Liver (tissue), 3 donors: Measurements from ENCODE around the gene EFR3B.

Experiments
- FOXA1 ChIP-seq: IDR thresholded peaks from 2 replicates; pipeline ENCODE4 v1.6.1; 2016; ENCODE audit warnings: antibody characterized with exemption
- FOXA2 ChIP-seq: IDR thresholded peaks from 2 replicates; pipeline ENCODE4 v1.6.1; 2016; ENCODE audit warnings: antibody characterized with exemption
- GABPA ChIP-seq, 2 donors: IDR thresholded peaks in 1 of 2; conservative IDR thresholded peaks in 1 of 2; 2 replicates each; pipeline ENCODE4 v1.6.1; 2016; ENCODE audit warnings: antibody characterized with exemption in 2 of 2, mild to moderate bottlenecking in 1 of 2, moderate library complexity in 1 of 2
- HNF4G ChIP-seq: IDR thresholded peaks from 2 replicates; pipeline ENCODE4 v1.6.1; 2016; ENCODE audit warnings: antibody characterized with exemption
- JUND ChIP-seq, 2 donors: IDR thresholded peaks; 2 replicates each; pipeline ENCODE4 v1.6.1; 2016; ENCODE audit warnings: antibody characterized with exemption in 2 of 2
- RAD21 ChIP-seq, 2 donors: IDR thresholded peaks; 2 replicates each; pipeline ENCODE4 v1.6.1; 2016; ENCODE audit warnings: antibody characterized with exemption in 2 of 2, mild to moderate bottlenecking in 2 of 2
- RXRA ChIP-seq, 2 donors: IDR thresholded peaks; 2 replicates each; pipeline ENCODE4 v1.6.1; 2017 to 2018; ENCODE audit warnings: antibody characterized with exemption in 2 of 2, mild to moderate bottlenecking in 1 of 2
- SP1 ChIP-seq: IDR thresholded peaks from 2 replicates; pipeline ENCODE4 v1.6.1; 2018; ENCODE audit warnings: antibody characterized with exemption, mild to moderate bottlenecking
- TAF1 ChIP-seq: conservative IDR thresholded peaks from 2 replicates; pipeline ENCODE4 v1.6.1; 2016; ENCODE audit warnings: antibody characterized with exemption, mild to moderate bottlenecking
- YY1 ChIP-seq: IDR thresholded peaks from 2 replicates; pipeline ENCODE4 v1.6.1; 2016; ENCODE audit warnings: antibody characterized with exemption, mild to moderate bottlenecking
- TF ChIP-seq, protein P1 (sequence below): fragments of 150-350 bp; IDR thresholded peaks from 2 replicates; pipeline ENCODE4 v1.5.1; 2017; ENCODE audit warnings: improper control_type of control experiment, low read depth, low read length; ENCODE audit not compliant: missing input control
- TF ChIP-seq, protein P2 (sequence below): IDR thresholded peaks from 2 replicates; pipeline ENCODE4 v1.6.1; 2016; ENCODE audit warnings: antibody characterized with exemption, mild to moderate bottlenecking
- TF ChIP-seq, protein P3 (sequence below): IDR thresholded peaks from 2 replicates; pipeline ENCODE4 v1.6.1; 2016; ENCODE audit warnings: antibody characterized with exemption
- TF ChIP-seq, protein P4 (sequence below): IDR thresholded peaks from 2 replicates; pipeline ENCODE4 v1.6.1; 2016; ENCODE audit warnings: antibody characterized with exemption
- donor health status: healthy.
- donor health status: healthy.

DNA sequence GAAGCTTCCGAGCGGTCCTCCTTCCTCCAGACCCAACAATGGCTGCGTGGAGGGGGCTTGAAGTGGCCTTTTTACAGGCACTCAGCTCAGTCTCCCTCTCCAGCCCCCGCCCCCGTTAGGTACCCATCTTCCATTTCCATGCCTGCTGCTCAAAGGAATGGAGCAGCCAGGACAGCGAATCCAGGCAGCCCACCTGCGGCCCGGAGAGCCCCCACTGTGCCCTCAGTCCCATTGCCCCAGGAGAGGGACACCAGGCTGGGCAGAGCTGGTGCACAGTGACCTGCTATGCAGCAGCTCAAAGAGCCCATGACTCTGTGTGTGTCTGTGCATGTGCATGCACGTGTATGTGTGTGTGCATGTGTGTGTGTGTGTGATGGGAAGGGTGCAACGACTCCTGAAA, 137.1 kb downstream of the EFR3B start:
- TF ChIP-seq, protein P1, sequence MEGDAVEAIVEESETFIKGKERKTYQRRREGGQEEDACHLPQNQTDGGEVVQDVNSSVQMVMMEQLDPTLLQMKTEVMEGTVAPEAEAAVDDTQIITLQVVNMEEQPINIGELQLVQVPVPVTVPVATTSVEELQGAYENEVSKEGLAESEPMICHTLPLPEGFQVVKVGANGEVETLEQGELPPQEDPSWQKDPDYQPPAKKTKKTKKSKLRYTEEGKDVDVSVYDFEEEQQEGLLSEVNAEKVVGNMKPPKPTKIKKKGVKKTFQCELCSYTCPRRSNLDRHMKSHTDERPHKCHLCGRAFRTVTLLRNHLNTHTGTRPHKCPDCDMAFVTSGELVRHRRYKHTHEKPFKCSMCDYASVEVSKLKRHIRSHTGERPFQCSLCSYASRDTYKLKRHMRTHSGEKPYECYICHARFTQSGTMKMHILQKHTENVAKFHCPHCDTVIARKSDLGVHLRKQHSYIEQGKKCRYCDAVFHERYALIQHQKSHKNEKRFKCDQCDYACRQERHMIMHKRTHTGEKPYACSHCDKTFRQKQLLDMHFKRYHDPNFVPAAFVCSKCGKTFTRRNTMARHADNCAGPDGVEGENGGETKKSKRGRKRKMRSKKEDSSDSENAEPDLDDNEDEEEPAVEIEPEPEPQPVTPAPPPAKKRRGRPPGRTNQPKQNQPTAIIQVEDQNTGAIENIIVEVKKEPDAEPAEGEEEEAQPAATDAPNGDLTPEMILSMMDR = no peak
- TF ChIP-seq YY1 (no peak), TAF1 (no peak), RXRA (IDR thresholded peaks at IDR 0.05) (no peak), RAD21 (IDR thresholded peaks at IDR 0.05) (no peak), SP1 (no peak), GABPA (IDR thresholded peaks at IDR 0.05 in 1 of 2, conservative IDR thresholded peaks at IDR 0.05 in 1 of 2) (no peak), JUND (IDR thresholded peaks at IDR 0.05) (no peak), FOXA2 (no peak), HNF4G (no peak), FOXA1 (no peak)
- TF ChIP-seq, protein P2, sequence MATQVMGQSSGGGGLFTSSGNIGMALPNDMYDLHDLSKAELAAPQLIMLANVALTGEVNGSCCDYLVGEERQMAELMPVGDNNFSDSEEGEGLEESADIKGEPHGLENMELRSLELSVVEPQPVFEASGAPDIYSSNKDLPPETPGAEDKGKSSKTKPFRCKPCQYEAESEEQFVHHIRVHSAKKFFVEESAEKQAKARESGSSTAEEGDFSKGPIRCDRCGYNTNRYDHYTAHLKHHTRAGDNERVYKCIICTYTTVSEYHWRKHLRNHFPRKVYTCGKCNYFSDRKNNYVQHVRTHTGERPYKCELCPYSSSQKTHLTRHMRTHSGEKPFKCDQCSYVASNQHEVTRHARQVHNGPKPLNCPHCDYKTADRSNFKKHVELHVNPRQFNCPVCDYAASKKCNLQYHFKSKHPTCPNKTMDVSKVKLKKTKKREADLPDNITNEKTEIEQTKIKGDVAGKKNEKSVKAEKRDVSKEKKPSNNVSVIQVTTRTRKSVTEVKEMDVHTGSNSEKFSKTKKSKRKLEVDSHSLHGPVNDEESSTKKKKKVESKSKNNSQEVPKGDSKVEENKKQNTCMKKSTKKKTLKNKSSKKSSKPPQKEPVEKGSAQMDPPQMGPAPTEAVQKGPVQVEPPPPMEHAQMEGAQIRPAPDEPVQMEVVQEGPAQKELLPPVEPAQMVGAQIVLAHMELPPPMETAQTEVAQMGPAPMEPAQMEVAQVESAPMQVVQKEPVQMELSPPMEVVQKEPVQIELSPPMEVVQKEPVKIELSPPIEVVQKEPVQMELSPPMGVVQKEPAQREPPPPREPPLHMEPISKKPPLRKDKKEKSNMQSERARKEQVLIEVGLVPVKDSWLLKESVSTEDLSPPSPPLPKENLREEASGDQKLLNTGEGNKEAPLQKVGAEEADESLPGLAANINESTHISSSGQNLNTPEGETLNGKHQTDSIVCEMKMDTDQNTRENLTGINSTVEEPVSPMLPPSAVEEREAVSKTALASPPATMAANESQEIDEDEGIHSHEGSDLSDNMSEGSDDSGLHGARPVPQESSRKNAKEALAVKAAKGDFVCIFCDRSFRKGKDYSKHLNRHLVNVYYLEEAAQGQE = no peak
- TF ChIP-seq, protein P3, sequence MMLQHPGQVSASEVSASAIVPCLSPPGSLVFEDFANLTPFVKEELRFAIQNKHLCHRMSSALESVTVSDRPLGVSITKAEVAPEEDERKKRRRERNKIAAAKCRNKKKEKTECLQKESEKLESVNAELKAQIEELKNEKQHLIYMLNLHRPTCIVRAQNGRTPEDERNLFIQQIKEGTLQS = no peak
- TF ChIP-seq, protein P4, sequence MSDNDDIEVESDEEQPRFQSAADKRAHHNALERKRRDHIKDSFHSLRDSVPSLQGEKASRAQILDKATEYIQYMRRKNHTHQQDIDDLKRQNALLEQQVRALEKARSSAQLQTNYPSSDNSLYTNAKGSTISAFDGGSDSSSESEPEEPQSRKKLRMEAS = no peak
